GM21786 (cell line): ENCODE measurements around the gene ERCC1.
"Not testable (repeated sequence)": the region's sequence is repeated elsewhere in the genome, so short reads cannot be mapped to it uniquely, and the experiment has no call there.

Source experiments
- ATAC-seq: cut with Tn5 transposase; IDR thresholded peaks from one replicate; pipeline ENCODE4 v1.9.1; 2021; ENCODE audit not compliant: unreplicated experiment

Gene ERCC1

DNA sequence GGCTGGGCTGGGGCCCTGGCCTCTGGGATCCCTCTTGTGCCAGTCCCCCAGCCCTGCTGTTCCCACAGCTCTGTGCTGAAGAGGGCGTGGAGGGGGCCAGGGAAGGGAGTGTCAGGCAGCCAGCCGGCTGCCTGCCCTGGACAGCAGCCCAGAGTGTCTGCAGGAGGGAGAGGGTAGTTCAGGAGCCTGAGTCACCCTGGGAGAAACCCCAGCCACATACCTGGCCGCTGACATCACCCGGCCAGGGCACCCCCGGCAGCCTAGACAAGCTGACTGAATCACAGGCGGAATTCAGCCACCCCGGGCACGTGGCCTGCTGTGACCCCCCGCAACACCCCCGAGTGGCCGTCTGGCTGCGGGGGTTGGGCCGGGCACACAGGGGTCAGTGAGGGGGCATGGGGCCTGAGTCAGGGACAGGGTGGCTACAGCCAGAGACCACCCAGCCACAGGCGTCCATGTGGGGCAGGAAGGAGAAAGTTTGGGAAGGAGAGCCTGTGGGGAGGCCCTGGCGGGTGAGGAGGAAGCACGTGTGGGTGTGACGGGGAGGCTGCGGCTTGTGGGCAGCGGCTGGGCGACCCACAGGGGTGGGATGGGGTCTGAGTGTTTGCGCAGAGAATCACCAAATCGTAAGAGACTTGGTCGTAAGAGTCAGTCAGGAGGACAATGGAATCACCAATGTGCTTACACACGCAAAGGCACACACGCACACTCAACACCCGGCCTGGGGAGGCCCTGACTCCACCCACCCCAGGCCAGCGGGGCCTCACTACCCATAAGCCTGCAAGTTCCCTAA, 32.2 kb upstream of the ERCC1 start:
- ATAC-seq = peak; percentile 48

DNA sequence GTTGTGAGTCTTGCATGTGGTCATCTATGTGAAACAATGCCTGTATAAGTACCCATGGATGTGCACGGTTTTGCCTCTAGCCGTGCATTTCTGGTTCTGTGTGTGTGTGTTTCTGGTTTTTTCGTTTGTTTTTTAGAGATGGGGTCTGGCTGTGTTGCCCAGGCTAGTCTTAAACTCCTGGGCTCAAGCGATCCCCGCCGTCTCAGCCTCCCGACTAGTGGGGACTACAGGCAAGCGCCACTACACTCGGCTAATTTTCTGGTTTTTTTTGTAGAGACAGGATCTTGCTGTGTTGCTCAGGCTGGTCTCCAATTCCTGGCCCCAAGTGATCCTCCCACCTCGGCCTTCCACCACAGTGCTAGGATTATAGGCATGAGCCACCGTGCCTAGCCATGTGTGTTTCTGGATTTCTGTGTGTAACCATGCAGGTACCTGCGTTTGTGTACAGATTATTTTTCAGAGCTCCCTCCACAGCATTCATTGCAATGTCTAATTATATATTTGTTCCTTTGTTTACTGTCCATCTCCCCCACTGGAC, 28.2 kb upstream of the ERCC1 start:
- ATAC-seq = no peak

DNA sequence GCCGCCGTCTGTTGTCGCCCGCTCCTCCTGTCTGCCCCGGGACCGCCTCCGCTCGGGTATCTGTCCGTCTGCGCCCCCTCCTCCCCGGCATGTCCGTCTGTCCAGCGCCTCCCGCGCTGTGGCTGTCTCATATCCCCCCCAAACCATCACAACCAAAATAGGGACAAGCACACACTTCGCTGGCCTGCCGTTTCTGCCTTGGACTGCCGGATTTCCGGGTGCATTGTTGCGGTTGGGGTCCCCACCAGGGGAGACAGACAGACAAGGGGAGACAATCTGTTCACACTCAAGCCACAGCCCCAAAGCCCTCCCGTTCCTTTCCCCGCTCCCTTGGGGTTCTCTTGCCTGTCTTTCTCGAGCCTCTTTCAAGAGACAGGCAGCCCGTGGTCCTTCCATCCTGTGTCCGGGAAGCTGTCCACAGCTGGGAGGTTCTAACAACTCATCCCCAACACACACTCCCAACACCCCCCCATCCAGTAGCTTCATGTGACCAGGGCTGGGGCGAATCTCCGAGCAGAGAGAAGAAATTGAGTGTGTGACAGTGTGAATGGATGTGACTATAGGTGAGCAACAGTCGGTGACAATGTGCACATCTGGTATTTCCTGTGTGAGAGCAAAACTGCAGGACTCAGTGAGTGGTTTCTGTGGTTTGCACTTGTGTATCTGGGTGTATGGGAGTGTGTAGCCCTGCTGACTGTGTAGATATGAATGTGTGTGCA, 27.6 kb upstream of the ERCC1 start:
- no peak for ATAC-seq

DNA sequence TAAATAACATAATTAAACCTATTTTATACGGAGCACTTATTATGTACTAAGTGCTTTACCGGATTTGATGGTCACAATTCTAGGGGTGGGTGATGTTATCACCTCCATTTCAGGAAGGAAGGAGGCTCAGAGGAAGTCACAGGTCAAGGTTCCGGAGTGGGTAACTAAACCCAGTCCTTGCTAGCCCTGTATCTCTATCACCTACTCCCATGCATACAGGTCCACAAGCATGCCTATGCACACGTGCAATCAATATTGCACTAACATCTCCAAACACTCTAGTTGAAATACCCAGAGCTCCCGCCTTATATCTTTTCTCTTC, 26.3 kb upstream of the ERCC1 start:
- ATAC-seq = no peak

DNA sequence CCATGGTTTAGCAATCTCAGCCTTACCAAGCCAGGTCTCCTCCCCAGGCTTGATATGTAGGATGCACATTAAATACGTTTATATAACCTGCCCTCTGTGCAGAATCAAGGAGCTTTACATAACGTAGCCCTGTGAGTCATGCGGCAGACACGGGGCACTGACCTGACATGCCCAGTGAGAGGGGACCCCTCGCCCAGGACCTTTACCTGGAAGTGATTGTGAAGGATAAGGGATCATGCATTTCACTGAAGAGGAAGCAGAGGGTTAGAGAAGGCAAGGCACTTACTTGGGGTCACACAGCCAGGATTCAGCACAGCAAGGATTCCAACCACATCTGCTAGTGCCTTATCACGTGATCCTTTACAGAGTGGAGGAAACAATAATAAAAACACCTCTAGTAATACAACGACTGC, 25.2 kb upstream of the ERCC1 start:
- ATAC-seq = no peak

DNA sequence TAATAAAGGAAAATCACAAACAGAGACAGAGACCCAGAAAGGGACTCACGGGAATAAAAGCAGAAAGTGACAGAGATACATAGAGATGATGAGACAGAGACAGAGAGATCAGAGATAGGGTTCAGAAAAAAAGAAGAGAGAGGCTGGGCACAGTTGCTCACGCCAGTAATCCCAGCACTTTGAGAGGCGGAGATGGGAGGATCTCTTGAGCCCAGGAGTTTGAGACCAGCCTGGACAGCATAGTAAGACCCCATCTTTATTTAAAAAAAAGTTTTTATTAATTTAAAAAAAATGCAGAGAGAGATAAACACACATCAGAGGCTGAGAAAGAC, 24.7 kb upstream of the ERCC1 start:
- no peak for ATAC-seq

DNA sequence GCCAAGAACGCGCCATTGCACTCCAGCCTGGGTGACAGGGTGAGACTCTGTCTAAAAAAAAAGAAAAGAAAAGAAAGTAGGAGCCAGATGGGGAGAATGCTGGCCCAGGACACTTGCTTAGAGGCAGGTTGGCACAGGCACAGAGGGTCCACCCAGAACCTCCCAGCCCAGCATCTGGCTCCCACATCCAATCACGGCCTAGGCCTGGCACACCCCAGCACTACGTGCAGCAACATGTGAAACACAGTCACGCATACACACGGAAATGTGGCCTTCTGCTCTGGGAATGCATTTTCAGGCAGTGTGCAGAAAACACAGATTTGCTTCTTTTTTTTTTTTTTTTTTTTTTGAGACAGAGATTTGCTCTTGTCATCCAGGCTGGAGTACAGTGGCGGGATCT, 23.2 kb upstream of the ERCC1 start:
- ATAC-seq = no peak

DNA sequence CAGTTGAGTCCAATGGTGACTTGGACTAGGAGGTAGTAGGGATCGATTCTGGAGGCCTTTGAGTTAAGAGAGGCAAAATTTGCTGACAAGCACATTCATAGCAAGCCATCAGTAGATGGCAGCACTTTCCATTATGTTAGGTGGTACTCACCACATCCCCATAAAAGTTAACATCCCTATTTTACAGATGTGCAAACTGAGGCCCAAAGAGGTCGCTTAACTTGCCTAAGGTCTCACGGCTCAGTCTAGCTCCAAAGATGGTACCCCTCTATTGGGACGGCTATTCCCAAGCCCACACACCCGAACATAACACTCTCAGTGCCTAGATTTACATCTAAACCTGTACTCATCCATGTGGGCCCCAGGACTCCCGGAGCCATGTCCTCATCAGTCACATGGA, 22.6 kb upstream of the ERCC1 start:
- no peak for ATAC-seq

DNA sequence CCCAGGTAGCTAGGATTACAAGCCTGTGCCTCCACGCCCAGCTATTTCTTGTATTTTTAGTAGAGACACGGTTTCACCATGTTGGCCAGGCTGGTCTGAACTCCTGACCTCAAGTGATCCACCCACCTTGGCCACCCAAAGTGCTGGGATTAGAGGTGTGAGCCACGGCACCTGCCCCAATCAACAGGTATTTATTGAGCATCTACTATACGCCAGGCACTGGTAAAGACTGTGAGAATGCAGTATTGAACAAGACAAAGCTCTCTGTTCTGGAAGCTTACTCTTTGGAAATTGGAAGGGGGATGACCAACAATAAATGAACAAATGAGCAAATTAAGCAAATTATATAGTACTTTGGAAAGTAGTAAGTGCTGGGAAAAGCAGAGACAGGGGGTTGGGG, 21.4 kb upstream of the ERCC1 start:
- ATAC-seq = no peak

DNA sequence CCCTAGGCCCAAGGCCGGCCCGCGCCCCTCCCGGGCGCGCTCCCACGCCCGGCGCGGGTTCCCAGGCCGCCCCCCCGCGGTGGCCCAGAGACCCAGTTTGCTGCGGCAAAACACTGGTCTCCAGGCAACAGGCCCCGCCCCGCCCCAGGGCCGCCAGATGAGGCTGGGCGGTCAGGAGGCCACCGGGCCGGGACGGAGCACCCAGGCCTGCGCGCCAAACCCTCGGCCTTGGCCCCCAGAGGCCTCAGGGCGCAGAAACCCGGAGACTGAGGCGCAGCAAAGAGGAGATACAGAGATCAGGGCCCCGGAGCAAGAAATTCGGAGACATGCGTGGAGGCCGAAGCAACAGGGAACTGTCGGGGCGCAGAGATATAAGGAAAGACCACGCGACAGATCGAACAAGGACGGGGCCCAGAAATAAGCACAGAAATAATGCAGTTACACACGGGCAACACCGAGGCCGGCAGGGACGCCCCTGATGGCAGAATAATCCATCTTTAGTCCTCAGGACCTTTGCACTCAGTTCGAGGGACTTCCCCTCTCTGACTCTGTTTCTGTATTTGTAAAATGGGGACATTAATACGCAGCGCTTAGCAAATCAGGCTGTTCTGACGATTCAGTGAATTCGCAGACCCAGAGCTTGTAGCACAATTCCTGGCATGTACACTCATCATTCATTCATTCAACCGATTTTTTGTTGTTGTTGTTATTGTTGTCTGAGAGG, 20.8 kb upstream of the ERCC1 start:
- no peak for ATAC-seq

DNA sequence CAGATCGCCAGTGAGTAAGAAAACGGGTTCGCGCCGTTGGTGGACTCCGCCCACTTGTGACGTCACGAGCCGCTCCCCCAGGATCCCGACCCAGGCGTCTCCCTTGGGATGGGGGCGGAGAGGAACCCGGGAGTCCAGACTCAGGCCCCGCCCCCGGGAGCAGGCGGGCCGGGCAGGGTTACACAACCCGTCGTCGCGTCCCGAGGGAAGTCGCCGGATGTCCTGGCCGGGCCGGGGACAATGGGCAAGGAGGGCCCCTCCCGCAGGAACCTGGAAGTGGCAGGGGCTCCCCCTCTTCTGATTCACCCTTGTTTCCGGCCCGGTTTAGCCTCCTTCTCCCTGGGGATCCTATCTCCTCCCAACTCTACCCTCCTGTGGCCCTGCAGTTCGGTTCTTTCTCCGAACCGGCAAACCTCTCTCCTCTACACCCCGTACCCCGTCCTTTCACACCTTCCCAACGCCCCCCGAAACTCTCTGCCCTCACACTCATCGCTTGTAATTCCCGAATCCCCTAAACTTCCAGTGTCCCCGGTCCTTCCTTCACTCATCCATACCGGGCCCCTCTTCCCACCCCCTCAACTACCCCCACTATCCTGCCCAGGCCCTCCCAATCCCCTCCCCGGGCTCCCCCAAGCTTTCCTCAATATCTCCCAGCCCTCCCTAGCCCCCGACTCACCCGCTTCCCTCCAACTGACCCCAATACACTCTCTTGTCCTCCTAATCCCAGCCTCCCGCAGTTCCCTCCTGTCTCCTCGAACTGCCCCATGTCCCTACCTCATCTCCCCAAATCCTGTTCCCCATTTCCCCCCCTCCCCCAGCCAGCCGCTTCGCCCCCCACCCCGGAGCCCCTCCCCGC, 20.0 kb upstream of the ERCC1 start:
- no peak for ATAC-seq

DNA sequence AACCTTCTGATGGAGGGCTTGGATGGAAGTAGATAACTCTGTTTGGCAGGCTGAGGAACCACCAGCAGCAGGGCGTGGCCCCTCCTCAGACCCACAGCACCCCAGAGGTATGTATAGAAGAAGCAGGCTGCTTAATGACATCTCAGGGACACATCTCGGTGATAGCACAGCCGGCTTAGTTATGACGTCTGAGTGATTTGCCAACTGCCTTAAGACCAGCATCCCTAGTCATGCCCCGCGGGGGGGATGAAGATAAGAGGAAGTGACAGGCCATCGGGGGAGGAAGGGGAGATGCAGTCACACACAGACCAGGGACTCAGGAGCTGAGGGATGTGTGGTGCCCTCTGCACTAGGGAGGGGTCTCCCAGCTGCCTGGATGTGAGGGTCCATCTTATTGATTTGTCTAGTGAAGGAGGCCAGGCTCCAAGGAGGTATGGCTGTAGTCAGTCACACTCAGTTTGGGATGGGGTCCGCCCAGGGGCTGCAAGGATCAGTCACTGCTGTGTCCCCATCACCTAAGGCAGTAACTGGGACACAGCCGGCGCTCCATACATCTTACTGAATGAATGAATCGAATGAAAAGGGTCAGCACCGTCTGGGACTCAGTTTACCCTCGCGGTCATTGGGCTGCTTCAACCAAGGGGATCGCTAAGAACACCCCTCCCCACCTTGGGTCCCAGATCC, 19.2 kb upstream of the ERCC1 start:
- no peak for ATAC-seq

DNA sequence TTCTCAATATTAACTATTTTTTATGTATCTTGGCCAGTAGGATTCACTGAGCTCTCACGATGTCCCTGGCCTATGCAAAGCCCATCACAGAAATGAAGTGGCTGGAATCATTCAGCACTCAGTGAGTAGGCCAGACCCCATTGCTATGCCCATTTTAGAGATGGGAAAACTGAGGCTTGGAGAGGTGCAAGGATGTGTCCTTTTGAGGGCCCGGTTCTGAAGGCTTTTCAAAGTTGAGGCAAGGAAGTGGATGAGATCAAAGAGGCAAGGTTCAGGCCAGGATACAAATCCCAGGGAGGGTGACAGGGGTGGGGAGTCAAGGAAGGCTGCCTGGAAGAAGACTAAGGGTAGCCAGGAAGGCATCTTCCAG, 18.7 kb upstream of the ERCC1 start:
- ATAC-seq = no peak

DNA sequence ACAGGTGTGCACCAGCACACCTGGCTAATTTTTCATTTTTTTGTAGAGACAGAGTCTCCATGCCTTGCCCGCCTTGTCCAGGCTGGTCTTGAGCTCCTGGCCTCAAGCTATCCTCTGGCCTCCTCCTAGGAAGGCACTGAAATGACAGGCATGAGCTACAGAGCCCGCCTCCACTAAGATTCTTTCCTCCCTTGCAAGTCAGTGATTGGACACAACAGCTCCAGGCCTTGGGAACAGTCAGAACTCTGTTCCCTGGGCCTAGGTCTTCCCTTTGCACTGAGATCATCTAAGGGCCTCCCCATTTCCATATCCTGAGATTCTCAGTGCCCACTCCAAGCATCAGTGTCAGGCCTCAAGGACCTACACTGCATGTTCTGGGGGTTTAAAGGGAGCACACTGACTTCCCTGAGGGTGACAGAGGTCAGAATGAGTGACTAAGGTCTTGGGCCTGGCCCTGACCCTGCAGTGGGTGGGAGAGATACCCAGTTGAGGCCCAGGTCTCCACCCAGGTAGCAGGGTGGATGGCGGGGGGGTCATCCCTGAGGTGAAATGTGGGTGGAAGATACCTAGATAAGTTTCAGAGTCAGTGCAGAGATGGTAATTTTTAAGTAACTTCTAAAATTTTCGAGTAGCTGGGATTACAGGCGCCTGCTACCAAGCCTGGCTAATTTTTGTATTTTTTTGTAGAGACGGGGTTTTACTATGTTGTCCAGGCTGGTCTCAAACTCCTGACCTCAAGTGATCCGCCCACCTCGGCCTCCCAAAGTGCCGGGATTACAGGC, 17.3 kb upstream of the ERCC1 start:
- ATAC-seq = no peak

DNA sequence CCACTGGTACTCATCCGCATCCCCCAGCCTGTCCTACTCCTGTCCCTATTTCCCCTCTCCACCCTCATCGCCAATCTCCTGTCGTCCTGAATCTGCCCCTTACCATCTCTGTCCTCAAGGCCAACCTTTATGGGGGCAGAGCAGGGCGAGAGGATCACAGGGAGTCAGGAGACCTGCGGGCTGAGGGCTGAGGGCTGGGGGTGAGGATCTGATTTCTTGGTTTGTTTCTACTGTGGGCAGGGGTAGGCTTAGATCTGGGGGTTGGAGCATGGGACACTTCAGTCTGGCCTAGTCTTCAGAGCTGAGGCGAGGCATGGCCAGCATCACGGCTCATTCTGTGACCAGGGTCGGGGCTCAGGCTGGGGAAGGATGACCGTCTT, 16.5 kb upstream of the ERCC1 start:
- ATAC-seq = no peak

DNA sequence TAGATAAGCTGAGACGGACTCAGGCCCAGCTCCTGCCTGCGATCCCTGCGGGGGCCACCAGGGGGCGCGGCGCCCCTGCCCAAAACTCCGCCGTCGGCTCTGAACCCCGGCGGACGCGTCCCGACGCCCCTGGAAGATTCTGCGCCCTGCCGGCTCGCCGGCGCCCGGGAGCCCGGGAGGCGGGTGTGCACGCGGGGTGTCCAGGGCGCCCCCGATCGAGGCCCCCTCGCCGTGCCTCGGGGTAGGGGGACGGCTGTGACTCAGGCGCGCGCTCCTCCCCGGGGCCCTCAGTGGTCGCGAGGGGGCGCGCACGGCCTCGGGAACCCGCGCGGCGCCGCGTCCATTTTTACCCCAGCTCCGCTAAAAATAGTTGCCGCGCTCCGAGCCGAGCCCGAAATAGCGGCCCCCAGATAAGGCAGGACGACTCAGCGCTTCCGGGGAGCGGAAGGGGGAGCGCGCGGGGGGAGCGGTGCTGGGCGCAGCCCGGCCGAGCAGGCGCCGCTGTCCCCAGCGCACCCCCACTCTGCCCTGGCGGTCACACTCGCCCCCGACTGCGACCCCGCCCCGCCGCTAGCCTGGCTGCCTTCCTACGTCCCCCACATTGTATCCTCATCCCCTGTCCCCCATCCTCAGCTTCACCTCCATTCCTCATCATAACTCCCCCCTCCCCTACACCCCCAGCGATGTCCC, 16.0 kb upstream of the ERCC1 start:
- peak; percentile 45 for ATAC-seq

DNA sequence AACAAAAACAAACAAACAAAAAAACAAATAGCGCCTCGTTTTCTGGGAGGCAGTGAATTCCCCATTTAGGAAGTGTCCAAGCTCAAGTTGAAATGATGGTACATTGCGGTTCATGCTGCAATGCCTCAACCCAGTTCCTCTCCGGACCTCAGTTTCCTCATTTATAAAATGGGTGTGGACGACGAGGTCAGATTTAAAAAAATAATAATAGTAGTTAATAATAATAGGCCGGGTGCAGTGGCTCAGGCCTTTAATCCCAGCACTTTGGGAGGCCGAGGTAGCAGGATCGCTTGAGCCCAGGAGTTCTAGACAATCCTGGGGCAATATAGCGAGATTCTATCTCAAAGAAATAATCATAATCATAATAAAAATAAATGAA, 15.5 kb upstream of the ERCC1 start:
- ATAC-seq = no peak

DNA sequence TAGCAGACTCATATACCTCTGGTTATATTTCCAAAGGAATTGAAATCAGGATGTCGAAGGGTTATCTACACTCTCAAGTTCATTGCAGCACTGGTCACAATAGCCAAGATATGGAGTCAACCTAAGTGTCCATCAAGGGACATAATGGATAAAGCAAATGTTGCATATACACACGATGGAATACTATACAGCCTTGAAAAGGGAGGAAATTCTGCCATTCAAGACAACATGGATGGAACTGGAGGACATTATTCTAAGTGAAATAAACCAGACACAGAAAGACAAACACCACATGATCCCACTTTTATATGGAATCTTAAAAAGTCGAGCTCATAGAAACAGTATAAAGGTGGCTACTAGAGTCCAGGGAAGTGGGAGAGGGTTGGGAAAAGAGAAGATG, 13.6 kb upstream of the ERCC1 start:
- no peak for ATAC-seq

DNA sequence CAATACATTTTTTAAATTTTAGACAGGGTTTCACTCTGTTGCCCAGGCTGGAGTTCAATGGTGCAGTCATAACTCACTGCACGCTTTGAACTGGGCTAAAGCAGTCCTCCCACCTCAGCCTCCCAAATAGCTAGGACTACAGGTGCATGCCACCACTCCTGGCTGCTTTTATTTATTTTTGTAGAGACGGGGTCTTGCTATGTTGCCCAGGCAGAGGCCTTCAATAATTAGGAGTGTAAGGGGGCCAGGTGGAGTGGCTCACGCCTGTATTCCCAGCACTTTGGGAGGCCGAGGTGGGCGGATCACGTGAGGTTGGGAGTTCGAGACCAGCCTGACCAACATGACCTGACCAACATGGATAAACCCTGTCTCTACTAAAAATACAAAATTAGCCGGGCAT, 8.8 kb upstream of the ERCC1 start:
- ATAC-seq = not testable (repeated sequence)
